GM12873 (cell line): Measurements from ENCODE around the gene PARVA.

Experiments
- TF ChIP-seq, protein P1 (sequence below): IDR thresholded peaks from 2 replicates; pipeline ENCODE4 v1.5.1; 2012; ENCODE audit warnings: low read depth, mild to moderate bottlenecking, moderate library complexity, low read length, control low read depth; ENCODE audit not compliant: insufficient read depth; ENCODE audit errors: missing control alignments

PARVA gene

DNA sequence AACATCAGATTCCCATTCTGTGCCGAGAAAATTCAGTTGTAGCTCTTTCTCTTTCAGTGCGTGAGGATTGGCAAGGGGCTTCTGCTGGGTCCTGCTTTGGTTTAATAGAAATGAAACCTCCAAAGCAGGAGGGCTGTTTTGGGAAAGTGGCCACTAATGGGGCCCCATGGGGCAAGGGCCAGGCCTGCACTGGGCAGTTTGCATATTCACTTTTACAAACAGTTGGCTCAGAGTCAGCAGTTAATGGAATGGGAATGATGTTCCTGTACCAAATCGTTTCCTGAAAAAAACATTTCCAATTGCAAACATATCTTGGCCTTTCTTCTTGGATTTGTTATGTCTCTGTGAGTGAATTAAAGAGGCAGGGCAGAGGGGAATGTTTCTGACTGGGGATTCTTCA lies 92.1 kb downstream of the PARVA start:
- TF ChIP-seq, protein P1, sequence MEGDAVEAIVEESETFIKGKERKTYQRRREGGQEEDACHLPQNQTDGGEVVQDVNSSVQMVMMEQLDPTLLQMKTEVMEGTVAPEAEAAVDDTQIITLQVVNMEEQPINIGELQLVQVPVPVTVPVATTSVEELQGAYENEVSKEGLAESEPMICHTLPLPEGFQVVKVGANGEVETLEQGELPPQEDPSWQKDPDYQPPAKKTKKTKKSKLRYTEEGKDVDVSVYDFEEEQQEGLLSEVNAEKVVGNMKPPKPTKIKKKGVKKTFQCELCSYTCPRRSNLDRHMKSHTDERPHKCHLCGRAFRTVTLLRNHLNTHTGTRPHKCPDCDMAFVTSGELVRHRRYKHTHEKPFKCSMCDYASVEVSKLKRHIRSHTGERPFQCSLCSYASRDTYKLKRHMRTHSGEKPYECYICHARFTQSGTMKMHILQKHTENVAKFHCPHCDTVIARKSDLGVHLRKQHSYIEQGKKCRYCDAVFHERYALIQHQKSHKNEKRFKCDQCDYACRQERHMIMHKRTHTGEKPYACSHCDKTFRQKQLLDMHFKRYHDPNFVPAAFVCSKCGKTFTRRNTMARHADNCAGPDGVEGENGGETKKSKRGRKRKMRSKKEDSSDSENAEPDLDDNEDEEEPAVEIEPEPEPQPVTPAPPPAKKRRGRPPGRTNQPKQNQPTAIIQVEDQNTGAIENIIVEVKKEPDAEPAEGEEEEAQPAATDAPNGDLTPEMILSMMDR = no peak

DNA sequence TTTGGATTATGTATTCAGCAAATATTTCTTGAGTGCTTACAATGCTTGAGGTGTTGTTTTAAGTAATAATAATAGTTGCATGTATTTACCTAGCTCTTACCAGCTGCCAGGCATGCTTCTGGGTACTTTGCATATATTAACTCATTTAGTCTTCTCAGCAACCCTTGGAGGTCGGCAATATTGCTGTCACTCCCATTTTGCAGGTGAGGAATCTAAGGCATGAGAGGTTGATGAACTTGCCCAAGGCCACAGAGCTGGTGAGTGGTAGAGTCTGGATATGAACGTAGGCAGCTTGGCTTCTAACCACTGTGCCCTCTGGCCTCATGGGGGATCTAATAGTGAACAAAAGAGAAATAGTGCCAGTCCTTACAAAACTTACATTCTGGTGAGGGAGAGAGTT lies 92.9 kb downstream of the PARVA start:
- TF ChIP-seq, protein P1 = no peak

DNA sequence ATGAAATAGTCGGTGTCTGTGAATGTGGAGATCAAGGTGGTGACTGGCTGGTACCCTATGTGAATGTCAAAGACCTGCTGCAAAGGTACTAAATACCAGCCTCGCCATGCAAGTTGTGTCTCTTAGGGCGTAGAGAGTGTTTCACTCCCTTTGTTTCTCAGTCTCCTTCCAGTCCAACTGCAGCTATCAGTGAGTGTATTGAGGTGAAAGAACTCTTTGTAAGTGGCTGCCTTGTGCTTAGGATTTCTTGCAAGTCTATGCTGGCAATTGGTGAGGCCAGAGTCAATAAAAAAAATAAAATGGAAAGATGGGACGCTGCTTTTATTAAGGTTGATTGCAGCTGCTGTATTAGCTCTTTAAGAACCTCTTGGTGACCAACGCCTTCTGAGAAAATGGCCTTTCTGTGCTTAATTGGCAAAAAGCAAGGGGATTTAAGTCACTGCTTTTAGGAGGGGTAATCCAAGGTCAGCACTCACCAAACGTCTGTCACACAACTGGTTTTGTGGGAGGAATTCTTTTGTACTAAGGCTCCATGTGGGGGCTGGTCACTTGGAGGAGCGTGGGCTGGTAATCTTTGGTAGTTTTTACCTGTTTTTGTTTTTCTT lies 95.1 kb downstream of the PARVA start:
- TF ChIP-seq, protein P1 = no peak

DNA sequence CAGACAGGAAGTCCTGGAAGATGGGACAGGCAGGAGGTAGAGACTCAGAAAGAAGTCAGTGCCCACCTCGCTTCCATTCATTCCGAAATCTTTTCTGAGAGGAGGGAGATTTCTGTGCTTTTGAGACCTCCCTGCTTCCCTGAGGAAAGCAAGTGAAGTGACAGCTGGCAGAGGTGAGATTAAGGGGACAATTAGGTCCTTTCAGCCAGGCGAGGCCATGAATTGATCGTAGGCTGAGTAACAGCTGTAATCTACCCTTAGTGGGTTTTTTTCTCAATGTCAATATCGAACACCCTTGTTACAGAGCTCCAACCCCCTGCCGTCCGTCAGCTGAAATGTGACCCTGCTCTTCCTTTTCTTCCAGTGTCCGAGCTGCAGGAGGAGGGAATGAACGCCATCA lies 96.0 kb downstream of the PARVA start:
- TF ChIP-seq, protein P1 = no peak

DNA sequence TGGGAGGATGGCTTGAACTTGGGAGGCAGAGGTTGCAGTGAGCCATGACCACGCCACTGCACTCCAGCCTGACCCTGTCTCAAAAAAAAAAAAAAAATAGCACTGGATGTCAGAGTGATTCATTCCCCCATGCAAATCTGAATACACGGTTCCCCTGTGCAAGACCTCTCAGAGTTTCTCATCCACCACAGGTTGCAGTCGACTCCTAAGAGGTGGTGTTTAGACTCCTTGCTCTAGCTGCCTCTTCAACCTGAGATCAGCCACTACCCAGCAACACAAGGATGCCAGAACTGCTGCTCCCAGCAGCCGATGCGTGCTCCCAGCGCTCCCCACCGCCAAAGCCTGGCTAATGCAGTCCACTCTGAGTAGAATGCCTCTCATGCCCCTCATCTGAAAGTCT lies 97.5 kb downstream of the PARVA start:
- TF ChIP-seq, protein P1 = no peak

DNA sequence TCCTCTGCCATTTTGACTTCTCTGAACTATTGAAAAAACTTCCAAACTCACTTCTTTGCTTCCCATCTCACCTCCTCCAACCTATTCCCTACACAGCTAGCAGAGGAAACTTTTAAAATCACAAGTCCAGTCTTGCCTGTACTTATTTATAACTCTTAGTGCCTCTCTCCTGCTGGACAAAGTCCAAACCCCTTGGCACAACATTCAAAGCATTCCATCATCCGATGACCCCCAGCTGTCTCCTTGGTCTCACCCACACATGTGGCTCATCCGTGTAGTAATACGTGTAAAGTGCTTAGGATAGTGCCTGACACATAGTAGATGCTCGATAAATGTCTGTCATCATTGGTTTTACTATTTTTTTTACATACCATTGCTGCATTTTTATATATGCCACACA lies 101.4 kb downstream of the PARVA start:
- TF ChIP-seq, protein P1 = no peak

DNA sequence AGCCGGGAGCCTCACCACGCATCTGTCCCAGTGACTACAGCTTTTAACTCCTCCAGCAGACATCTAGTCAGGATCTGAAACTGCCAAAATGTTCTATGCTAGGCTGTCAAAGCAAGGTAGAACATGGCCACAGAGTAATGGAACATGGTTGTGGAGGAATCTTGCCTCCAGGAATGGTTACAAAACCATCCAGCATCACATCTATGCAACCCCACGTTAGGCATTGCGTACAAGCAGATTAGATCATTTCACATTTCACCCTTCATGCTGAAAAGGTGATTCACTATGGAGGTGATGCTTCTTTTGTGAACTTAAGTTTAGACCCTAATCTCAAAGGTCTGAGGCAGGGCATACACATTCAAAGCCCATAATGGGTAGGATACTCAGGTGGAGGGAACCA lies 103.0 kb downstream of the PARVA start:
- TF ChIP-seq, protein P1 = no peak
